Upper lobe of right lung (tissue), 1 donor: ENCODE results near the gene IL16. TPM values are rescaled to one million over a fixed set of nuclear protein-coding genes. Genes with fewer than 3 reads are reported as not detected.

Experiments
- ATAC-seq: fragments of 200-7000 bp; cut with Tn5 transposase; one replicate; pipeline ENCODE4 v1.9.1; 2020; ENCODE audit warnings: mild to moderate bottlenecking, moderate library complexity
- DNase-seq: peaks from one replicate; pipeline ENCODE4 v3.0.0-alpha.2; 2020
- H3K27ac ChIP-seq: fragments of 200-600 bp; one replicate; pipeline ENCODE4 v1.8.0; 2022
- H3K27me3 ChIP-seq: fragments of 200-600 bp; one replicate; pipeline ENCODE4 v1.8.0; 2022; ENCODE audit warnings: mild to moderate bottlenecking
- H3K36me3 ChIP-seq: fragments of 200-600 bp; one replicate; pipeline ENCODE4 v1.8.0; 2022
- H3K4me1 ChIP-seq: fragments of 200-600 bp; one replicate; pipeline ENCODE4 v1.8.0; 2022
- H3K4me3 ChIP-seq: fragments of 200-600 bp; one replicate; pipeline ENCODE4 v1.8.0; 2022; ENCODE audit warnings: mild to moderate bottlenecking
- H3K9me3 ChIP-seq: fragments of 200-600 bp; one replicate; pipeline ENCODE4 v1.8.0; 2022
- intact Hi-C: fragments of 100-400 bp; cut with DNase I; formaldehyde crosslinking; loops from one replicate; pipeline ENCODE4 v1.11.0; 2022
- total RNA-seq: library from RNA; stranded (reverse); fragmentation: NEBNext Ultra II Directional; extraction: Animal tissue kit (Norgen Biotek cat#: 25700); gene quantifications from one replicate; pipeline ENCODE4 v1.2.1, GENCODE V29; 2021
- TF ChIP-seq, protein P1 (sequence below): fragments of 200-600 bp; IDR thresholded peaks from one replicate; pipeline ENCODE4 v1.8.0; 2022; ENCODE audit warnings: antibody characterized with exemption
- donor health status: DM: no; HTN: yes; CAD: no; lungs with severe emphysema.

IL16 gene
- total RNA-seq, 1 donor from 2014 or later = 39.3 TPM

DNA sequence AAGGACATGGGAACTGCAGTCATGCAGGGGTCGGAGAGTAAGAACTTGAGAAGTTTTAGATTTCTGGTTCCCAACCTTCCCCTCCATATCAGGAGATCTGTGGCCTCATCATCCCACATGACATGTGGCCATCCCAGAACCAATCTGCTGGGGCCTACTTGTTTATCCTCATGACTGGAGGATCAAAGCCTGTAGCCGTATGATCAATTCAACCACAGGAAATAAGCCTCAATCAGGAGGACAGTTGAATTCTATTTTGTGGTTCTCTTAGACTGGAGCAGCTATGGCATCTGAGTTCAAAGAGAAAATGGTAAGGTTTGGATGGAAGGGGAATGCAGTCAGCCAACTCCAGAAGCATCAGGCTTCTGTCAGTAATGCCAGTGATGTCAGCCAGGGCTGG lies 57.2 kb downstream of the IL16 start:
- DNase-seq (no peak), ATAC-seq (no peak)
- intact Hi-C loops = no loop called here
- H3K4me1 ChIP-seq = peaks cover 9% of the 10 kb centered on the region
- H3K9me3 ChIP-seq = no peaks in the 10 kb centered on the region
- no peaks in the 10 kb centered on the region for H3K36me3 ChIP-seq
- H3K27ac ChIP-seq = no peak overlapping the region
- TF ChIP-seq, protein P1, sequence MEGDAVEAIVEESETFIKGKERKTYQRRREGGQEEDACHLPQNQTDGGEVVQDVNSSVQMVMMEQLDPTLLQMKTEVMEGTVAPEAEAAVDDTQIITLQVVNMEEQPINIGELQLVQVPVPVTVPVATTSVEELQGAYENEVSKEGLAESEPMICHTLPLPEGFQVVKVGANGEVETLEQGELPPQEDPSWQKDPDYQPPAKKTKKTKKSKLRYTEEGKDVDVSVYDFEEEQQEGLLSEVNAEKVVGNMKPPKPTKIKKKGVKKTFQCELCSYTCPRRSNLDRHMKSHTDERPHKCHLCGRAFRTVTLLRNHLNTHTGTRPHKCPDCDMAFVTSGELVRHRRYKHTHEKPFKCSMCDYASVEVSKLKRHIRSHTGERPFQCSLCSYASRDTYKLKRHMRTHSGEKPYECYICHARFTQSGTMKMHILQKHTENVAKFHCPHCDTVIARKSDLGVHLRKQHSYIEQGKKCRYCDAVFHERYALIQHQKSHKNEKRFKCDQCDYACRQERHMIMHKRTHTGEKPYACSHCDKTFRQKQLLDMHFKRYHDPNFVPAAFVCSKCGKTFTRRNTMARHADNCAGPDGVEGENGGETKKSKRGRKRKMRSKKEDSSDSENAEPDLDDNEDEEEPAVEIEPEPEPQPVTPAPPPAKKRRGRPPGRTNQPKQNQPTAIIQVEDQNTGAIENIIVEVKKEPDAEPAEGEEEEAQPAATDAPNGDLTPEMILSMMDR = no peak
- no peak overlapping the region for H3K4me3 ChIP-seq
- H3K27me3 ChIP-seq = no peaks in the 10 kb centered on the region

DNA sequence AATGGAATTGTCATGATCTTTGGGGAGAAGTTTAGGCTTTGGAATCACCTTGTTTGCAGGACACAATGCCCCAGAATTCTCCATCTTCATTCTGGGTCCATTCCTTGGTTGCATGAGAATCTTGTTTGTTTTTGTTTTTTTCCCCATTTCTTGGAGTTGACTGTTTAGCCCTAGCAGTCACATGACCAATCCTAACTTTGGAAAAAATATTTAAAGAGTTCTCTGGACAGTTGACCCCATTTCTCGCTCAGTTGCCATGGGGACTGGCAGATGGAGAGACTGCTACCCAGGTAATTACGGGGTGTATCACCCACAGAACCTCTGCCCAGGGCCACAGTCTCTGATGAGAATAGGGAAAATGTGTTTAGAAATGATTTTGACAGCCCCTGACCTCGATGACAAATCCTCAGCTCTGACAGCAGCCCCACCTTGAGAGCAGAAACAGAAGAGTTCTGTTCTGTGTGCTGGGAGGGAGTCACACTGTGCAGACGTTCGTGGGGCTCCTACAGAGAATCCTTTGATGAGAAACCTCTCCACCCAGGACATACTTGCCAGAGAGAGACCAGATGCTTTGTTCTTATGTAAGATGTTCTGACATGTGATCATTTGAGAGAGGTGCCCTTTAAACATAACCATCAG lies 57.7 kb downstream of the IL16 start:
- no peak overlapping the region for H3K27ac ChIP-seq
- ATAC-seq (no peak), DNase-seq (no peak)
- no peaks in the 10 kb centered on the region for H3K27me3 ChIP-seq
- no peak overlapping the region for H3K4me3 ChIP-seq
- H3K4me1 ChIP-seq = peaks cover 9% of the 10 kb centered on the region
- H3K36me3 ChIP-seq = no peaks in the 10 kb centered on the region
- H3K9me3 ChIP-seq = no peaks in the 10 kb centered on the region
- TF ChIP-seq, protein P1 = no peak
- intact Hi-C loops = no loop called here

DNA sequence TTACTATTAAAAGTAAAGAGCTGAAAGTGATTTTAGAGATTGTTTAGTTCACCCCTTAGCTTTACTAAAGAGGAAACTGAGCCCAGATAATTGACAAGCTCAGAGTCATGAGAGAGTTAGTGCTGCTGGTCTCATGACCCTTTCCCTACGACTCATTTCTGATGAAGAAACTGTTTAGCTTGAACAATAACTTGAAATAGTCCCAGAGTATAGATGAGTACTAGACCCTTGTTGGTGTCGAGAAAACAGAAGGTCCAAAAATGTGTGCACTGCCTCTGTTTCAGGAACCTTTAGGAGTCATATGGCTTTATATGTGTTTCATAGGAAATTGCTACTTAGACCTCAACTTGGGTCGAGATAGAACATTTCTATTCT lies 58.2 kb downstream of the IL16 start:
- H3K4me1 ChIP-seq = peaks cover 9% of the 10 kb centered on the region
- intact Hi-C loops = no loop called here
- H3K9me3 ChIP-seq = no peaks in the 10 kb centered on the region
- H3K27me3 ChIP-seq = no peaks in the 10 kb centered on the region
- ATAC-seq = no peak
- H3K4me3 ChIP-seq = no peak overlapping the region
- TF ChIP-seq, protein P1 = no peak
- H3K36me3 ChIP-seq = no peaks in the 10 kb centered on the region
- no peak overlapping the region for H3K27ac ChIP-seq
- no peak for DNase-seq

DNA sequence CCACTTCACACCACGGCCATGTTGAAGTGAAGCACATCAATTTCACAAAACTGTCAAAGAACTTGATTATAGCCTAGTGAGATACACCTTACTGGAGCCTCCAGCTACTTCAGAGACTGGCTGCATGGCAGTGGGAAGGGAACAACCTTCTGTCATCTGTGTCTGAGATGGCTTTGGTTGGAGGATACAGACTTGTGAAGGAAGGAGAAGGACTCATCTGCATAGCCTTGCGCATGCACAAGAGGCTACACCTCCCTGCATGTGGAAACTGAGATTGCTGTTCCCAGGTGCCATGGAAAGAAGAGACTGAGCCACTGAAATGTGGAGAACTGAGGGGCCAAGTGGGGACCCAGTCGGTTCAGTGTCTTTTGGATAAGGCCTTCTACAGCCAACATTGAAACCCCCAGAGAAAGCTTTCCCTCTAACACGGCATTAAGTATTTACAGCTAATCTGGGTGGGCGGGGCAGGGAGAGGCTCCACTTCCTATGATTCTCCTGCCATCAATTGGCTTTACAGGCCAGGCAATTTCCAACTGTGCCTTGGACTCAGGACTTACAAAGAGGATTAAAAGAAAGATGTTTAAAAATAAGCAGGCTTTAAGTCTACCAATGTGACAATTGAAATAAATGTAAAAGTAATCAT lies 58.8 kb downstream of the IL16 start:
- Histone ChIP-seq H3K27me3 (no peaks in the 10 kb centered on the region), H3K4me3 (no peak overlapping the region), H3K36me3 (no peaks in the 10 kb centered on the region), H3K9me3 (no peaks in the 10 kb centered on the region), H3K27ac (no peak overlapping the region), H3K4me1 (peaks cover 9% of the 10 kb centered on the region)
- TF ChIP-seq, protein P1 = no peak
- DNase-seq (no peak), ATAC-seq (no peak)
- intact Hi-C loops = no loop called here

DNA sequence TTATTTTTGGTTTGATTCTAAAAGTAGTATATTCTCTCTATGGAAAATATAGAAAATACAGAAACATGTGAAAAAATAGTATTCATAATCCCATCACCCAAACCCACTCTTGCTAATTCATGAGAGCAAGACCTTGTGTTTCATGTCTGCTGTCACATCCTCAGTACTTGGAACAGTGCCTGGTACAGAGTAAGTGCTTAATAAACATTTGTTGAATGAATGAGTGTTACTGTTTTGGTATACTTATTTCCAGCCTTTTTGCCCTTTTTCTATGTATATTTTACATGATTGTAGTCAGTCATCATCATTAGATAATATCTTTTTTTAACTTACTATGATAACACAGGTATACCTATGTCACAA lies 59.3 kb downstream of the IL16 start:
- H3K9me3 ChIP-seq = no peaks in the 10 kb centered on the region
- no peak overlapping the region for H3K4me3 ChIP-seq
- TF ChIP-seq, protein P1 = no peak
- intact Hi-C loops = no loop called here
- no peaks in the 10 kb centered on the region for H3K27me3 ChIP-seq
- no peak for DNase-seq
- no peaks in the 10 kb centered on the region for H3K36me3 ChIP-seq
- H3K27ac ChIP-seq = no peak overlapping the region
- no peak for ATAC-seq
- peaks cover 9% of the 10 kb centered on the region for H3K4me1 ChIP-seq
